BE2C (cell line): Measurements from ENCODE around the gene ROBO1.

Source experiments
- DNase-seq: peaks from one replicate; pipeline ENCODE4 v3.0.0-alpha.2; 2020
- H3K27me3 ChIP-seq: fragments of 250-450 bp; sonication (Bioruptor Pico); 2 replicates; pipeline ENCODE4 v1.5.1; 2020; ENCODE audit warnings: mild to moderate bottlenecking
- H3K36me3 ChIP-seq: fragments of 250-450 bp; sonication (Bioruptor Pico); 2 replicates; pipeline ENCODE4 v1.5.1; 2020; ENCODE audit warnings: mild to moderate bottlenecking
- H3K4me1 ChIP-seq: fragments of 250-450 bp; sonication (Bioruptor Pico); 2 replicates; pipeline ENCODE4 v1.5.1; 2020
- H3K4me3 ChIP-seq: 2 replicates; pipeline ENCODE4 v1.5.1; 2011; ENCODE audit warnings: low read depth, low read length
- H3K9me3 ChIP-seq: fragments of 250-450 bp; sonication (Bioruptor Pico); 2 replicates; pipeline ENCODE4 v1.5.1; 2020
- TF ChIP-seq, protein P1 (sequence below): IDR thresholded peaks from 2 replicates; pipeline ENCODE4 v1.5.1; 2012; ENCODE audit warnings: mild to moderate bottlenecking, low read depth, low read length

ROBO1 gene

DNA sequence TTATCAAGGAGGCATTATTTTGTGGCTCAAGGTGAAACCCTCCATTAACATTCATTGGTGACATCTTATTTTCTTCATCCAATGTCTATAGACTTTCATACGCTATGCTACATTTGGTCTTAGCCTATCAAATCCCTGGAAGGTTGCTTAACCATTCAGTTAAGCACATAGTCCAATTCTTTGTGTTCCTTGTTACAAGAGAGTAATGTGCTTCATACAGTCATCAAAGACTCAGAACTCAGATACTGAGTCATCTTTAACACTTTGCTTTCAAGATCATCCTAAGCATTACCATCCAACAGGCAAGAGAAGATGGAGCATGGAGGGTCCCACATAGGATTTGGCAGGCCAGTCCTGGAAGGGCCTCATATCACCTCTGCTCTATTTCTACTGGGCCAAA is 1202.1 kb downstream of the ROBO1 start:
- Histone ChIP-seq H3K36me3 (no peaks in the 10 kb centered on the region), H3K4me3 (no peak overlapping the region), H3K9me3 (no peaks in the 10 kb centered on the region), H3K27me3 (no peaks in the 10 kb centered on the region), H3K4me1 (no peaks in the 10 kb centered on the region)
- DNase-seq, result no peak
- TF ChIP-seq, protein P1, sequence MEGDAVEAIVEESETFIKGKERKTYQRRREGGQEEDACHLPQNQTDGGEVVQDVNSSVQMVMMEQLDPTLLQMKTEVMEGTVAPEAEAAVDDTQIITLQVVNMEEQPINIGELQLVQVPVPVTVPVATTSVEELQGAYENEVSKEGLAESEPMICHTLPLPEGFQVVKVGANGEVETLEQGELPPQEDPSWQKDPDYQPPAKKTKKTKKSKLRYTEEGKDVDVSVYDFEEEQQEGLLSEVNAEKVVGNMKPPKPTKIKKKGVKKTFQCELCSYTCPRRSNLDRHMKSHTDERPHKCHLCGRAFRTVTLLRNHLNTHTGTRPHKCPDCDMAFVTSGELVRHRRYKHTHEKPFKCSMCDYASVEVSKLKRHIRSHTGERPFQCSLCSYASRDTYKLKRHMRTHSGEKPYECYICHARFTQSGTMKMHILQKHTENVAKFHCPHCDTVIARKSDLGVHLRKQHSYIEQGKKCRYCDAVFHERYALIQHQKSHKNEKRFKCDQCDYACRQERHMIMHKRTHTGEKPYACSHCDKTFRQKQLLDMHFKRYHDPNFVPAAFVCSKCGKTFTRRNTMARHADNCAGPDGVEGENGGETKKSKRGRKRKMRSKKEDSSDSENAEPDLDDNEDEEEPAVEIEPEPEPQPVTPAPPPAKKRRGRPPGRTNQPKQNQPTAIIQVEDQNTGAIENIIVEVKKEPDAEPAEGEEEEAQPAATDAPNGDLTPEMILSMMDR, result no peak

DNA sequence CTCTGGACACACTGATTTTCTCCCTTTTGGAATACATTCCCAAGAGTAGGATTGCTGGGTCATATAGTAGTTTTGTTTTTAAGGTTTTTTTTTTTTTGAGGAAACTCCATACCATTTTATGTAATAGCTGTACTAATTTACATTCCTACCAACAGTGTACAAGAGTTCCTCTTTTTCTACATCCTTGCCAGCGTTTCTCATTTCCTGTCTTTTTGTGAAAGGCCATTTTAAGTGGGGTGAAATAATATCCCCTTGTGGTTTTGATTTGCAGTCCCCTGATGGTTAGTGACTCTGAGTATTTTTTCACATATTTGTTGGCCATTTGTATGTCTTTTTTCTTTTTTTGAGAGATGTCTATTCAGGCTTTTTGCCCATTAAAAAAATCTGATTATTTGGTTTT is 1205.5 kb downstream of the ROBO1 start:
- no peak for DNase-seq
- Histone ChIP-seq H3K4me3 (no peak overlapping the region), H3K9me3 (no peaks in the 10 kb centered on the region), H3K36me3 (no peaks in the 10 kb centered on the region), H3K4me1 (no peaks in the 10 kb centered on the region), H3K27me3 (no peaks in the 10 kb centered on the region)
- TF ChIP-seq, protein P1, result no peak
